ENCODE measurements around the gene VPS9D1. TPM values are rescaled to one million over a fixed set of nuclear protein-coding genes. Genes with fewer than 3 reads are reported as not detected.

Gene VPS9D1
- total RNA-seq, 1 donor from 2014 or later: 15.6 TPM

- Histone ChIP-seq H3K27me3 (ENCODE audit: low read depth) (no peaks in the 10 kb centered on the region), H3K36me3 (no peaks in the 10 kb centered on the region), H3K4me1 (peaks cover 18% of the 10 kb centered on the region), H3K27ac (peak overlapping the region; percentile 11), H3K9me3 (no peaks in the 10 kb centered on the region), H3K4me3 (peak overlapping the region; percentile 32)
- no peak for DNase-seq
- intact Hi-C loops (cut with DNase I): no loop called here
- TF ChIP-seq CTCF (IDR thresholded peaks at IDR 0.05): no peak
- ATAC-seq: no peak
These were observed 40.7 kb upstream of the VPS9D1 start for GRCh38 chr16:89761304-89761922.

- Histone ChIP-seq H3K27me3 (ENCODE audit: low read depth) (no peaks in the 10 kb centered on the region), H3K4me3 (peak overlapping the region; percentile 11), H3K4me1 (peaks cover 14% of the 10 kb centered on the region), H3K27ac (no peak overlapping the region), H3K36me3 (no peaks in the 10 kb centered on the region), H3K9me3 (no peaks in the 10 kb centered on the region)
- intact Hi-C loops (cut with DNase I): no loop called here
- peak in 1 of 2 donors; percentile 56 for ATAC-seq
- no peak for TF ChIP-seq CTCF (IDR thresholded peaks at IDR 0.05)
- no peak for DNase-seq
These were observed 39.1 kb upstream of the VPS9D1 start for GRCh38 chr16:89759746-89760340.

- peak; percentile 76 for DNase-seq
- Histone ChIP-seq H3K9me3 (no peaks in the 10 kb centered on the region), H3K27me3 (ENCODE audit: low read depth) (no peaks in the 10 kb centered on the region), H3K27ac (no peak overlapping the region), H3K4me3 (no peak overlapping the region), H3K36me3 (peaks cover 4% of the 10 kb centered on the region), H3K4me1 (peaks cover 6% of the 10 kb centered on the region)
- TF ChIP-seq CTCF (IDR thresholded peaks at IDR 0.05): no peak
- peak; percentile 67 to 77 for ATAC-seq
- intact Hi-C loops (cut with DNase I): no loop called here
These were observed 28.9 kb upstream of the VPS9D1 start for GRCh38 chr16:89749637-89750036.

GRCh38 chr16:89748921-89749320 lies 28.2 kb upstream of the VPS9D1 start:
- no peaks in the 10 kb centered on the region for H3K9me3 ChIP-seq
- H3K27ac ChIP-seq: no peak overlapping the region
- no peak for TF ChIP-seq CTCF (IDR thresholded peaks at IDR 0.05)
- no peaks in the 10 kb centered on the region for H3K27me3 ChIP-seq (ENCODE audit: low read depth)
- peak in 1 of 2 donors; percentile 40 for ATAC-seq
- H3K4me3 ChIP-seq: no peak overlapping the region
- intact Hi-C loops (cut with DNase I): no loop called here
- H3K4me1 ChIP-seq: peaks cover 6% of the 10 kb centered on the region
- DNase-seq: no peak
- H3K36me3 ChIP-seq: peaks cover 4% of the 10 kb centered on the region

- peaks cover 4% of the 10 kb centered on the region for H3K36me3 ChIP-seq
- ATAC-seq: no peak
- DNase-seq: no peak
These were observed 27.4 kb upstream of the VPS9D1 start for GRCh38 chr16:89748076-89748475.

More at GRCh38 chr16:89748076-89748475, 27.4 kb upstream of the VPS9D1 start:
- intact Hi-C loops (cut with DNase I): no loop called here
- Histone ChIP-seq H3K4me3 (no peak overlapping the region), H3K27ac (no peak overlapping the region), H3K27me3 (ENCODE audit: low read depth) (no peaks in the 10 kb centered on the region), H3K9me3 (no peaks in the 10 kb centered on the region), H3K4me1 (peaks cover 6% of the 10 kb centered on the region)
- no peak for TF ChIP-seq CTCF (IDR thresholded peaks at IDR 0.05)

Data from lower lobe of right lung (tissue), 2 donors.